Cardiac fibroblast (primary cell): ENCODE measurements around the gene ACAA2.

Experiments used
- DNase-seq, 2 donors: peaks; one replicate each; pipeline versions ENCODE4 v3.0.0 to v3.0.0-alpha.2; 2010; ENCODE audit warnings: low read depth in 2 of 2
- H3K4me3 ChIP-seq, 2 donors: replicated peaks in 1 of 2; 1 replicate in 1 of 2; 2 replicates in 1 of 2; pipeline ENCODE4 v1.5.1; 2011; ENCODE audit warnings: low read depth in 2 of 2, low read length in 2 of 2, mild to moderate bottlenecking in 2 of 2, moderate library complexity in 1 of 2
- CTCF ChIP-seq: IDR thresholded peaks from one replicate; pipeline ENCODE4 v1.5.1; 2011; ENCODE audit warnings: low read depth, mild to moderate bottlenecking, low read length, inconsistent platforms

Gene ACAA2

DNA sequence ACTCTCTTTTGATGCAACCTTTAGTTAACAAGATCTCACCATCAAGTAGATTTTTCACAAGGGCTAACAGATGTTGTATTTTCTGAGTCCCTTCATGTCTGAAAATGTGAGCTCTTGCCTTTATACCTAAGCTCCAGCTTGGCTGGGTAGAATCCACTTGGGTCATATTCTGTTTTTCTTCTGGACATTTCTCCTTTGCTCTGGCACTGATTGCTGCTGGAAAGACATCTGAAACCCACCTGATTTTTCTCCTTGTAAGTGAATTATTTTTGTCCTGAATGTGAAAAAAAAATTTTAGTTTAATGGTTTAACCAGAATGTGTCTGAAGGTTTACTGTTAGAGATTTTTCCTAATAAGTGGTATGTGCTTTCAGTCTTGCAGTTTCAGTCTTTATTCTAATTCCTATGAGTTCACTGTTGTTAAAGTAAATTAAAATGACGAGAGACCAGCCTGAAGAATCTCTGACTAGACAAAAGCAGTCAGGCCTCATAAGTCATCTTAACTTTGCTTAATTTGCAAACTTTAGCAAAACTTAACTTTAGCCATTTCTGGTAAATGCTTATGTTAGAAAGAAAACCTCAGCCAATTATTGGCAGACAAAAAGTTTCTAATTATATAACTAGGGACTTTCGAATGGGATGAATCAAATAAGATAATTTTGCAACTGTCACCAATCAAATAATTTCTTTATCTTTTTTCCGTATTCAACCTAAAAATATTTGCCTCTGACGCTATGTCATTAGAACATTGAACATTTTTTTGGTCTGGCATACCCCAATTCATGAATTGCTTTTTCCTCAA, 70.8 kb downstream of the ACAA2 start:
- TF ChIP-seq CTCF, result no peak
- H3K4me3 ChIP-seq, result no peak overlapping the region
- no peak for DNase-seq

- no peak overlapping the region for H3K4me3 ChIP-seq
- no peak for DNase-seq
- no peak for TF ChIP-seq CTCF
These were observed 74.1 kb downstream of the ACAA2 start for GRCh38 chr18:49739275-49739674.

GRCh38 chr18:49738721-49739120, 74.6 kb downstream of the ACAA2 start:
- no peak for TF ChIP-seq CTCF
- DNase-seq, result no peak
- H3K4me3 ChIP-seq, result no peak overlapping the region

DNA sequence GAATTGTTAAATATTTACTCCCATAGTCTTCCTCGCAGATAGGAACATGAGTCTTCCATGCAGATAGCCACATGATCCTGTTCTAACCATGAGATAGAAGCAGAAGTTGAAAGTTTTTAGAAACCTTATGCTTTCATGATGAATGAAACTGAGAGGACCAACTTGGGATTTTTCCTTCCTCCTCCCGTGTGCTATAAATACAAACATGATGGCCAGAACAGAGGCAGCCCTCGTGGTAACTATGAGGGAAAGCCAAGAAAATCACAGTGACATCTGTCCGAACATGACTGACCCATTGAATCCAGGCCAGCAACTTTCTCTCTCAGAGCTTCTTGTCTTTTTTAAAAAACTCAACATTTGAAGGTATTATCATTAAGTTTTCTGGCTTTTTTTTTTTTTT, 78.5 kb downstream of the ACAA2 start:
- no peak for DNase-seq
- no peak overlapping the region for H3K4me3 ChIP-seq
- no peak for TF ChIP-seq CTCF

DNA sequence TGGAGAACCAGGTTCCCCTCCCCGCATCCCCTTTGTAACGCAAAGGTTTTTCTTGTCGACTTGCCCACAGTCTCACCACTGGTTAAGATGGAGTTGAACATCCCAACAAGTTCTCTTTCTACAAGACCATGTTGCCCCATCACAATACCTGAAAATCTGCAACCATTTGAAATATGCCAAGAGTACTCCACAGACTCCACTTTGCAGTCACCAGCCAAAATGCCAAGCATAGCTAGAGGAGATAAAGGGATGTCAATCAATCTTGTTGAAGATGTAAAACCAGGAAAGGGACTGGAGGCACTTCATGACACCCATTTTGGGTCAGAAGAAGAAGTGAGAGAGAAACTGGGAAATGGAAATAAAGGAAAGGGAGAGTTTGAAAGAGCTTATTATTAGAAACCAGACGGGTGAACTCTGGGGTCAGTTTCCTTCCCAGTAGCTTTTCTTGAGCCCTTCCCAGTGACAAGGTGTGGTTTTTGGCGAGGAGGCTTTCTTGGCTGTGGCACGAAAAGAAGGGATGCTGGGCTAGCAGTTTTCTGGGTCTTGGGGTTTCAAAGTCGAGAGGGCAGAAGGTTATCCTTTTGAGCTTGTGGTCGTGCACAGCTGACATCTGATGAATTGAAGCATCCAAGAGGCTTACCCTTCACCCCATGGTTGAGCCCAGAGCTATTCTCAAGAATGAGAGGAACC, 79.3 kb downstream of the ACAA2 start:
- H3K4me3 ChIP-seq, result no peak overlapping the region
- TF ChIP-seq CTCF, result no peak
- no peak for DNase-seq

DNA sequence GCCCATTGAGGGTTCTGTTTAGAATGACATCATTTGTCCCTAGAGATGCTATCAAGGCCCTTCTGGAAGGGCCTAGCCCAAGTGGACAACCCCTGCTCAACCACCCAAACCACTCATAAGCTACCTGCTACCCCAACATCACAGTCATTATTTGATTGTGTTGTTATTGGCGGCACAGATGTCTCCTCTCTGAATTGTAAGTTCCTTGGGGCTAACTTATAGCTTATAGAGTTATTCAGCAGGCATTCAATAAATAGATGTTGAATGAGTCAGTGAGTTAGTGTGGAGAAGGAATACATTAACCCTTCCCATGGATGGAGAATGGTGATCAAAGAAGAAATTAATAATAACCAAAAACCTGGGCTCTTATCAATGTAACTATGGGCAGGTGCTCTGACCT, 80.0 kb downstream of the ACAA2 start:
- H3K4me3 ChIP-seq, result no peak overlapping the region
- DNase-seq, result no peak

More for the DNA sequence above, 80.0 kb downstream of the ACAA2 start:
- no peak for TF ChIP-seq CTCF
